Measurements from ENCODE around the gene ECHS1. TPM values are rescaled to one million over a fixed set of nuclear protein-coding genes. Genes with fewer than 3 reads are reported as not detected.

The ECHS1 gene
- polyA plus RNA-seq, 3 donors, result 34.6 to 102 (median 85.1) TPM

GRCh38 chr10:133378251-133379096 is 5.3 kb upstream of the ECHS1 start:
- Histone ChIP-seq H3K27me3 (ENCODE audit: control insufficient read depth in 2 of 2, insufficient read depth in 2 of 2, low read length in 2 of 2) (peaks cover 0 to 6% of the 10 kb centered on the region in 2 donors), H3K27ac (ENCODE audit: low read depth in 1 of 2, low read length in 2 of 2) (peak overlapping the region; percentile 36 to 64), H3K4me2 (replicated peaks; ENCODE audit: extremely low read depth, low read length, poor library complexity, severe bottlenecking) (peak overlapping the region; percentile 90), H3K79me2 (ENCODE audit: insufficient read depth, low read length) (no peaks in the 10 kb centered on the region), H4K20me1 (ENCODE audit: insufficient read depth, low read length) (no peaks in the 10 kb centered on the region), H2AFZ (ENCODE audit: insufficient read depth, low read depth, low read length, poor library complexity, severe bottlenecking) (peak overlapping the region; percentile 91), H3K9me3 (replicated peaks in 1 of 2; ENCODE audit: control insufficient read depth in 1 of 2, insufficient read depth in 1 of 2, low read length in 2 of 2) (no peaks in the 10 kb centered on the region), H3K4me3 (replicated peaks in 1 of 3; ENCODE audit: low read depth in 2 of 3, low read length in 3 of 3) (peak overlapping the region; percentile 58 to 88 (median 65)), H3K36me3 (replicated peaks in 1 of 2; ENCODE audit: control insufficient read depth in 1 of 2, insufficient read depth in 2 of 2, low read length in 2 of 2) (no peaks in the 10 kb centered on the region), H3K4me1 (ENCODE audit: control insufficient read depth in 1 of 2, insufficient read depth in 2 of 2, low read length in 2 of 2) (peaks cover 39 to 50% of the 10 kb centered on the region in 2 donors), H3K9ac (ENCODE audit: insufficient read depth, low read length, poor library complexity, severe bottlenecking) (peak overlapping the region; percentile 62)
- H3K27me3 Mint-ChIP-seq (ENCODE audit: low read depth in 3 of 3), result peaks cover 6 to 25% (median 19%) of the 10 kb centered on the region in 3 donors
- DNase-seq, result peak; percentile 67 to 76 (median 74)
- peaks cover 34% of the 10 kb centered on the region for H3K4me1 Mint-ChIP-seq
- H3K27ac Mint-ChIP-seq, result peak overlapping the region in 6 of 7 donors; percentile 19 to 83 (median 57)
- intact Hi-C loops (cut with micrococcal nuclease), result loop anchor here in 1 of 2 donors (10.0 kb wide), 1 partner anchor 1074 kb away; the partner anchor contains the start of gene STK32C
- under 1% methylated on average over 67 of the region's 90 CpGs for WGBS (ENCODE audit: insufficient coverage)
- TF ChIP-seq CTCF (IDR thresholded peaks at IDR 0.05), result no peak
- H3K4me3 Mint-ChIP-seq, result peak overlapping the region; percentile 85 to 92
- H3K36me3 Mint-ChIP-seq, result peaks cover 6 to 8% of the 10 kb centered on the region in 2 donors
- peaks cover 0 to 2% (median 0%) of the 10 kb centered on the region in 7 donors for H3K9me3 Mint-ChIP-seq

GRCh38 chr10:133377818-133378250 is 4.7 kb upstream of the ECHS1 start:
- Mint-ChIP-seq H3K9me3 (peaks cover 0 to 2% (median 0%) of the 10 kb centered on the region in 7 donors), H3K27me3 (ENCODE audit: low read depth in 3 of 3) (peaks cover 6 to 25% (median 19%) of the 10 kb centered on the region in 3 donors), H3K36me3 (peaks cover 2 to 8% of the 10 kb centered on the region in 2 donors), H3K4me3 (peak overlapping the region; percentile 85 to 92), H3K4me1 (peaks cover 34% of the 10 kb centered on the region), H3K27ac (peak overlapping the region in 2 of 7 donors; percentile 43 to 65)
- H3K27ac ChIP-seq (ENCODE audit: low read depth in 1 of 2, low read length in 2 of 2), result no peak overlapping the region
- no peaks in the 10 kb centered on the region for H4K20me1 ChIP-seq (ENCODE audit: insufficient read depth, low read length)
- peak overlapping the region; percentile 58 to 88 (median 65) for H3K4me3 ChIP-seq (replicated peaks in 1 of 3; ENCODE audit: low read depth in 2 of 3, low read length in 3 of 3)
- peaks cover 39 to 50% of the 10 kb centered on the region in 2 donors for H3K4me1 ChIP-seq (ENCODE audit: control insufficient read depth in 1 of 2, insufficient read depth in 2 of 2, low read length in 2 of 2)
- DNase-seq, result no peak
- no peak for TF ChIP-seq CTCF (IDR thresholded peaks at IDR 0.05)
- H3K27me3 ChIP-seq (ENCODE audit: control insufficient read depth in 2 of 2, insufficient read depth in 2 of 2, low read length in 2 of 2), result peaks cover 0 to 6% of the 10 kb centered on the region in 2 donors
- H3K9me3 ChIP-seq (replicated peaks in 1 of 2; ENCODE audit: control insufficient read depth in 1 of 2, insufficient read depth in 1 of 2, low read length in 2 of 2), result no peaks in the 10 kb centered on the region
- peak overlapping the region; percentile 90 for H3K4me2 ChIP-seq (replicated peaks; ENCODE audit: extremely low read depth, low read length, poor library complexity, severe bottlenecking)
- no peaks in the 10 kb centered on the region for H3K79me2 ChIP-seq (ENCODE audit: insufficient read depth, low read length)
- WGBS (ENCODE audit: insufficient coverage), result 39% methylated on average over 20 of the region's 20 CpGs
- H3K9ac ChIP-seq (ENCODE audit: insufficient read depth, low read length, poor library complexity, severe bottlenecking), result peak overlapping the region; percentile 62
- peak overlapping the region; percentile 91 for H2AFZ ChIP-seq (ENCODE audit: insufficient read depth, low read depth, low read length, poor library complexity, severe bottlenecking)
- H3K36me3 ChIP-seq (replicated peaks in 1 of 2; ENCODE audit: control insufficient read depth in 1 of 2, insufficient read depth in 2 of 2, low read length in 2 of 2), result no peaks in the 10 kb centered on the region
- intact Hi-C loops (cut with micrococcal nuclease), result loop anchor here in 1 of 2 donors (10.0 kb wide), 1 partner anchor 1073 kb away; the partner anchor contains the start of gene STK32C

Measured in CD14-positive monocyte (primary cell).